CD14-positive monocyte (primary cell): ENCODE results near the gene LCA5. TPM values are rescaled to one million over a fixed set of nuclear protein-coding genes. Genes with fewer than 3 reads are reported as not detected.

Experiments
- DNase-seq, 3 donors: peaks; one replicate each; pipeline ENCODE4 v3.0.0-alpha.2; 2011 to 2022
- H2AFZ ChIP-seq: 2 replicates; pipeline ENCODE4 v1.6.0; 2012; ENCODE audit warnings: mild to moderate bottlenecking, low read depth, low read length, inconsistent platforms; ENCODE audit not compliant: insufficient read depth, poor library complexity, severe bottlenecking
- H3K27ac ChIP-seq, 2 donors: 1 replicate in 1 of 2; 2 replicates in 1 of 2; pipeline ENCODE4 v1.5.1; 2012 to 2013; ENCODE audit warnings: low read length in 2 of 2, control low read depth in 1 of 2, inconsistent platforms in 1 of 2, low read depth in 1 of 2, mild to moderate bottlenecking in 1 of 2
- H3K27me3 ChIP-seq, 2 donors: one replicate each; pipeline versions ENCODE4 v1.6.0 to v1.6.1; 2011 to 2013; ENCODE audit warnings: low read length in 2 of 2; ENCODE audit not compliant: control insufficient read depth in 2 of 2, insufficient read depth in 2 of 2
- H3K36me3 ChIP-seq, 2 donors: replicated peaks in 1 of 2; 1 replicate in 1 of 2; 2 replicates in 1 of 2; pipeline versions ENCODE4 v1.5.1 to v1.6.1; 2012 to 2013; ENCODE audit warnings: low read length in 2 of 2, control low read depth in 1 of 2, inconsistent platforms in 1 of 2, mild to moderate bottlenecking in 1 of 2; ENCODE audit not compliant: insufficient read depth in 2 of 2, control insufficient read depth in 1 of 2
- H3K4me1 ChIP-seq, 2 donors: 1 replicate in 1 of 2; 2 replicates in 1 of 2; pipeline versions ENCODE4 v1.5.1 to v1.6.1; 2012 to 2013; ENCODE audit warnings: low read length in 2 of 2, control low read depth in 1 of 2, inconsistent platforms in 1 of 2, mild to moderate bottlenecking in 1 of 2, moderate library complexity in 1 of 2; ENCODE audit not compliant: insufficient read depth in 2 of 2, control insufficient read depth in 1 of 2
- H3K4me2 ChIP-seq: replicated peaks from 2 replicates; pipeline ENCODE3; 2012; ENCODE audit warnings: low read length, moderate library complexity, mild to moderate bottlenecking; ENCODE audit not compliant: poor library complexity, severe bottlenecking; ENCODE audit errors: extremely low read depth
- H3K4me3 ChIP-seq, 3 experiments: fragments of 200-600 bp in 1 of 3; sonication (generic) in 1 of 3; replicated peaks in 1 of 3; 1 replicate in 2 of 3; 2 replicates in 1 of 3; pipeline ENCODE4 v1.5.1; 2011 to 2013; ENCODE audit warnings: low read length in 3 of 3, mild to moderate bottlenecking in 3 of 3, control low read depth in 2 of 3, low read depth in 2 of 3, inconsistent platforms in 1 of 3, moderate library complexity in 1 of 3
- H3K79me2 ChIP-seq: 2 replicates; pipeline ENCODE4 v1.6.0; 2012; ENCODE audit warnings: mild to moderate bottlenecking, control low read depth, inconsistent platforms, low read length, moderate library complexity; ENCODE audit not compliant: insufficient read depth
- H3K9ac ChIP-seq: 2 replicates; pipeline ENCODE4 v1.6.0; 2017; ENCODE audit warnings: low read length, mild to moderate bottlenecking; ENCODE audit not compliant: insufficient read depth, poor library complexity, severe bottlenecking
- H3K9me3 ChIP-seq, 2 donors: replicated peaks in 1 of 2; 1 replicate in 1 of 2; 2 replicates in 1 of 2; pipeline versions ENCODE4 v1.5.1 to v1.6.1; 2012 to 2013; ENCODE audit warnings: low read length in 2 of 2, control low read depth in 1 of 2; ENCODE audit not compliant: control insufficient read depth in 1 of 2, insufficient read depth in 1 of 2
- H4K20me1 ChIP-seq: 2 replicates; pipeline ENCODE4 v1.6.0; 2012; ENCODE audit warnings: mild to moderate bottlenecking, low read length, control low read depth, moderate library complexity; ENCODE audit not compliant: insufficient read depth
- H3K27ac Mint-ChIP-seq, 7 donors: one replicate each; pipeline ENCODE4 v1.8.0; 2020; ENCODE audit warnings: mild to moderate bottlenecking in 7 of 7, mixed read lengths in 7 of 7, moderate library complexity in 6 of 7, inconsistent platforms in 2 of 7
- H3K27me3 Mint-ChIP-seq, 3 donors: one replicate each; pipeline ENCODE4 v1.8.0; 2021 to 2022; ENCODE audit warnings: low read depth in 3 of 3, mild to moderate bottlenecking in 3 of 3, mixed read lengths in 3 of 3, moderate library complexity in 3 of 3, inconsistent platforms in 1 of 3
- H3K36me3 Mint-ChIP-seq, 2 donors: one replicate each; pipeline ENCODE4 v1.8.0; 2020; ENCODE audit warnings: mixed read lengths in 2 of 2, inconsistent platforms in 1 of 2, mild to moderate bottlenecking in 1 of 2
- H3K4me1 Mint-ChIP-seq: one replicate; pipeline ENCODE4 v1.8.0; 2020; ENCODE audit warnings: mild to moderate bottlenecking, mixed read lengths
- H3K4me3 Mint-ChIP-seq, 2 donors: one replicate each; pipeline ENCODE4 v1.8.0; 2020; ENCODE audit warnings: mild to moderate bottlenecking in 2 of 2, mixed read lengths in 2 of 2, moderate library complexity in 1 of 2
- H3K9me3 Mint-ChIP-seq, 7 donors: one replicate each; pipeline ENCODE4 v1.8.0; 2020 to 2022; ENCODE audit warnings: mixed read lengths in 7 of 7, mild to moderate bottlenecking in 6 of 7, moderate library complexity in 6 of 7, inconsistent platforms in 2 of 7
- CTCF ChIP-seq: fragments of 200-600 bp; IDR thresholded peaks from one replicate; pipeline ENCODE4 v1.8.0; 2022; ENCODE audit warnings: antibody characterized with exemption, mild to moderate bottlenecking
- WGBS: methylation state at CpG from one replicate; pipeline ENCODE4 v1.1.5; 2013; ENCODE audit warnings: missing lambda C conversion rate; ENCODE audit not compliant: insufficient coverage; 5-methylcytosine and 5-hydroxymethylcytosine counted together
- intact Hi-C, 2 donors: fragments of 100-400 bp; cut with micrococcal nuclease; formaldehyde crosslinking; loops; one replicate each; pipeline versions ENCODE4 v1.15.0 to v1.15.1; 2023
- polyA plus RNA-seq, 3 donors: library from polyadenylated mRNA; depleted of rRNA in 1 of 3; unstranded in 2 of 3; stranded (reverse) in 1 of 3; fragments of 300-500 nt in 2 of 3; fragments of >200 nt in 1 of 3; fragmentation: Illumina TruSeq in 2 of 3; gene quantifications; 1 replicate in 2 of 3; 2 replicates in 1 of 3; pipeline ENCODE4 v1.2.3, GENCODE V29; 2012 to 2021

LCA5 gene
- polyA plus RNA-seq, 3 donors: 0.08 TPM; not detected in 2

DNA sequence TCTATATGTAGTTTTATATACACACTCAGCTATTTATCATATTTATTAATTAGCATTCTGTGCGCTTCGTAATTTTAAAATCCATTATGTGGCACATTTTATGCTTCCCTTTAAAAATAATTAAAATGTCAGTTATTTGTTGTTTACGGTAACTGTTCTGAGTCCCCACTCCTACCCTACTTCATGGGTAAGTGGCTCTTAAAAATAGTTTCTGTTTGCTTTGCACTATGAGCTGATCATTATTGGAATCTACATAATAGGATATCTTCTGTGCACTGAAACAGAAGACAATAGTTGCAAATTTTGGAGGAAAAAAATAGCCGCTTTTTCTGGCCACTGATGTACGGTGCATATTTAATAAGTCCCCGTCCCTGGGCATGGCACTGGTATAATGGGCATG, 25.2 kb downstream of the LCA5 start:
- no peak overlapping the region for H3K27ac ChIP-seq
- H3K4me1 ChIP-seq: no peaks in the 10 kb centered on the region
- H3K4me2 ChIP-seq: no peak overlapping the region
- WGBS: no CpG with 5 or more reads among the region's 6 CpGs
- Mint-ChIP-seq H3K27me3 (no peaks in the 10 kb centered on the region), H3K4me1 (no peaks in the 10 kb centered on the region), H3K9me3 (peaks cover 0 to 1% (median 0%) of the 10 kb centered on the region in 7 donors), H3K36me3 (no peaks in the 10 kb centered on the region), H3K27ac (no peak overlapping the region), H3K4me3 (no peak overlapping the region)
- H3K27me3 ChIP-seq: no peaks in the 10 kb centered on the region
- TF ChIP-seq CTCF: no peak
- H4K20me1 ChIP-seq: no peaks in the 10 kb centered on the region
- no peak overlapping the region for H3K4me3 ChIP-seq
- no peak for DNase-seq
- H3K79me2 ChIP-seq: no peaks in the 10 kb centered on the region
- no peaks in the 10 kb centered on the region for H3K36me3 ChIP-seq
- intact Hi-C loops: no loop called here
- no peaks in the 10 kb centered on the region for H3K9me3 ChIP-seq
- H2AFZ ChIP-seq: no peak overlapping the region
- H3K9ac ChIP-seq: no peak overlapping the region

GRCh38 chr6:79510707-79511106, 26.5 kb downstream of the LCA5 start:
- intact Hi-C loops: no loop called here
- H3K9me3 ChIP-seq: no peaks in the 10 kb centered on the region
- Mint-ChIP-seq H3K4me1 (no peaks in the 10 kb centered on the region), H3K9me3 (peaks cover 0 to 1% (median 0%) of the 10 kb centered on the region in 7 donors), H3K36me3 (no peaks in the 10 kb centered on the region), H3K27ac (no peak overlapping the region), H3K27me3 (no peaks in the 10 kb centered on the region), H3K4me3 (no peak overlapping the region)
- H3K4me3 ChIP-seq: no peak overlapping the region
- H3K9ac ChIP-seq: no peak overlapping the region
- H3K36me3 ChIP-seq: no peaks in the 10 kb centered on the region
- H3K4me2 ChIP-seq: no peak overlapping the region
- H3K4me1 ChIP-seq: no peaks in the 10 kb centered on the region
- TF ChIP-seq CTCF: no peak
- H4K20me1 ChIP-seq: no peaks in the 10 kb centered on the region
- H3K79me2 ChIP-seq: no peaks in the 10 kb centered on the region
- H3K27ac ChIP-seq: no peak overlapping the region
- DNase-seq: no peak
- H3K27me3 ChIP-seq: no peaks in the 10 kb centered on the region
- WGBS: no CpG with 5 or more reads among the region's 1 CpG
- no peak overlapping the region for H2AFZ ChIP-seq
